GM23338 (cell line): Measurements from ENCODE around the gene EFEMP1.

Source experiments
- CTCF ChIP-seq, 2 experiments: fragments of 200-600 bp in 1 of 2; sonication (generic) in 1 of 2; conservative IDR thresholded peaks; 2 replicates each; pipeline versions ENCODE4 v1.5.1 to v1.6.1; 2016 to 2017; ENCODE audit warnings: antibody characterized with exemption in 2 of 2, low read depth in 2 of 2, mild to moderate bottlenecking in 2 of 2, moderate library complexity in 1 of 2
- NANOG ChIP-seq: IDR thresholded peaks from 2 replicates; pipeline ENCODE4 v1.6.1; 2016; ENCODE audit warnings: antibody characterized with exemption, borderline replicate concordance
- POLR2AphosphoS5 ChIP-seq: IDR thresholded peaks from 2 replicates; pipeline ENCODE4 v1.6.1; 2016; ENCODE audit warnings: antibody characterized with exemption, low read depth

- TF ChIP-seq POLR2AphosphoS5, result no peak
- TF ChIP-seq CTCF (conservative IDR thresholded peaks at IDR 0.05; ENCODE audit: low read depth in 2 of 2), result no peak
- TF ChIP-seq NANOG, result no peak
These were observed 46.9 kb upstream of the EFEMP1 start for GRCh38 chr2:55970500-55970899.
